Fibroblast of lung (primary cell): Measurements from ENCODE around the gene NDC1. TPM values are rescaled to one million over a fixed set of nuclear protein-coding genes. Genes with fewer than 3 reads are reported as not detected.

Source experiments
- DNase-seq, 2 donors: peaks; one replicate each; pipeline versions ENCODE4 v3.0.0 to v3.0.0-alpha.2; 2010; ENCODE audit warnings: low read depth in 2 of 2
- H2AFZ ChIP-seq: 2 replicates; pipeline ENCODE4 v1.5.1; 2012; ENCODE audit warnings: low read length, control low read depth, inconsistent platforms
- H3K27ac ChIP-seq: 2 replicates; pipeline ENCODE4 v1.5.1; 2011; ENCODE audit warnings: low read length, control low read depth; ENCODE audit not compliant: insufficient read depth
- H3K27me3 ChIP-seq: 2 replicates; pipeline ENCODE4 v1.5.1; 2011; ENCODE audit warnings: mild to moderate bottlenecking, low read length; ENCODE audit not compliant: control insufficient read depth, insufficient read depth
- H3K36me3 ChIP-seq: 2 replicates; pipeline ENCODE4 v1.5.1; 2011; ENCODE audit warnings: low read length; ENCODE audit not compliant: control insufficient read depth, insufficient read depth
- H3K4me1 ChIP-seq: 2 replicates; pipeline ENCODE4 v1.5.1; 2011; ENCODE audit warnings: low read length; ENCODE audit not compliant: control insufficient read depth, insufficient read depth; ENCODE audit errors: extremely low read depth
- H3K4me2 ChIP-seq: 2 replicates; pipeline ENCODE4 v1.5.1; 2011; ENCODE audit warnings: low read length, control low read depth; ENCODE audit not compliant: insufficient read depth; ENCODE audit errors: extremely low read depth
- H3K4me3 ChIP-seq, 4 experiments: fragments of 200-600 bp in 1 of 4; sonication (generic) in 1 of 4; replicated peaks in 1 of 4; 2 replicates each; pipeline ENCODE4 v1.5.1; 2011 to 2016; ENCODE audit warnings: low read length in 4 of 4, low read depth in 3 of 4, mild to moderate bottlenecking in 3 of 4, control low read depth in 2 of 4, inconsistent platforms in 1 of 4, mixed read lengths in 1 of 4; ENCODE audit not compliant: insufficient read depth in 1 of 4; ENCODE audit errors: control extremely low read depth in 1 of 4
- H3K79me2 ChIP-seq: 2 replicates; pipeline ENCODE4 v1.5.1; 2012; ENCODE audit warnings: mild to moderate bottlenecking, low read length, inconsistent platforms; ENCODE audit not compliant: control insufficient read depth, insufficient read depth
- H3K9ac ChIP-seq: 2 replicates; pipeline ENCODE4 v1.5.1; 2011; ENCODE audit warnings: mild to moderate bottlenecking, low read length, control low read depth; ENCODE audit not compliant: insufficient read depth
- H3K9me3 ChIP-seq: 2 replicates; pipeline ENCODE4 v1.5.1; 2012; ENCODE audit warnings: low read depth, low read length; ENCODE audit not compliant: control insufficient read depth, insufficient read depth
- H4K20me1 ChIP-seq: 2 replicates; pipeline ENCODE4 v1.5.1; 2011; ENCODE audit warnings: low read length; ENCODE audit not compliant: control insufficient read depth, insufficient read depth; ENCODE audit errors: extremely low read depth
- CTCF ChIP-seq, 2 donors: IDR thresholded peaks in 1 of 2; conservative IDR thresholded peaks in 1 of 2; 1 replicate in 1 of 2; 2 replicates in 1 of 2; pipeline ENCODE4 v1.5.1; 2011 to 2012; ENCODE audit warnings: low read length in 2 of 2, control low read depth in 1 of 2, inconsistent platforms in 1 of 2, low read depth in 1 of 2, mild to moderate bottlenecking in 1 of 2
- EZH2 ChIP-seq: IDR thresholded peaks from 2 replicates; pipeline ENCODE4 v1.5.1; 2012; ENCODE audit warnings: low read length, control low read depth, mild to moderate bottlenecking; ENCODE audit errors: missing control alignments
- polyA plus RNA-seq, 2 donors: library from polyadenylated mRNA; depleted of rRNA in 1 of 2; stranded (reverse) in 1 of 2; unstranded in 1 of 2; fragments of >200 nt; gene quantifications; 2 replicates each; pipeline ENCODE4 v1.2.1, GENCODE V29; 2011 to 2012; ENCODE audit warnings: missing spikeins in 1 of 2
- total RNA-seq: library from RNA; depleted of rRNA; stranded (reverse); fragments of >200 nt; gene quantifications from 2 replicates; pipeline ENCODE4 v1.2.1, GENCODE V29; 2014

NDC1 gene
- total and polyA plus RNA-seq, 2 donors (not counting 1 experiment from before 2014, with no cell fraction given): 11.6 to 14.3 TPM

- no peak overlapping the region for H3K27ac ChIP-seq
- peaks cover 12% of the 10 kb centered on the region for H3K4me1 ChIP-seq
- H3K79me2 ChIP-seq: no peaks in the 10 kb centered on the region
- H3K9me3 ChIP-seq: no peaks in the 10 kb centered on the region
- H3K4me3 ChIP-seq: no peak overlapping the region
- H3K9ac ChIP-seq: no peak overlapping the region
- no peaks in the 10 kb centered on the region for H3K27me3 ChIP-seq
- no peak overlapping the region for H2AFZ ChIP-seq
- H4K20me1 ChIP-seq: no peaks in the 10 kb centered on the region
- no peaks in the 10 kb centered on the region for H3K36me3 ChIP-seq
- DNase-seq: no peak
- TF ChIP-seq EZH2 (no peak), CTCF (conservative IDR thresholded peaks at IDR 0.05 in 1 of 2, IDR thresholded peaks at IDR 0.05 in 1 of 2; ENCODE audit: low read depth in 1 of 2, low read length in 2 of 2) (no peak)
- H3K4me2 ChIP-seq: no peak overlapping the region
Measured at GRCh38 chr1:53730224-53730865, 107.8 kb downstream of the NDC1 start.

- Histone ChIP-seq H3K27ac (no peak overlapping the region), H2AFZ (no peak overlapping the region), H3K9ac (no peak overlapping the region), H3K4me1 (peaks cover 7% of the 10 kb centered on the region), H3K9me3 (no peaks in the 10 kb centered on the region), H3K36me3 (no peaks in the 10 kb centered on the region), H4K20me1 (no peaks in the 10 kb centered on the region), H3K4me2 (no peak overlapping the region), H3K4me3 (no peak overlapping the region), H3K27me3 (no peaks in the 10 kb centered on the region), H3K79me2 (no peaks in the 10 kb centered on the region)
- TF ChIP-seq CTCF (conservative IDR thresholded peaks at IDR 0.05 in 1 of 2, IDR thresholded peaks at IDR 0.05 in 1 of 2; ENCODE audit: low read depth in 1 of 2, low read length in 2 of 2) (no peak), EZH2 (no peak)
- no peak for DNase-seq
Measured at GRCh38 chr1:53729456-53730223, 108.5 kb downstream of the NDC1 start.

DNA sequence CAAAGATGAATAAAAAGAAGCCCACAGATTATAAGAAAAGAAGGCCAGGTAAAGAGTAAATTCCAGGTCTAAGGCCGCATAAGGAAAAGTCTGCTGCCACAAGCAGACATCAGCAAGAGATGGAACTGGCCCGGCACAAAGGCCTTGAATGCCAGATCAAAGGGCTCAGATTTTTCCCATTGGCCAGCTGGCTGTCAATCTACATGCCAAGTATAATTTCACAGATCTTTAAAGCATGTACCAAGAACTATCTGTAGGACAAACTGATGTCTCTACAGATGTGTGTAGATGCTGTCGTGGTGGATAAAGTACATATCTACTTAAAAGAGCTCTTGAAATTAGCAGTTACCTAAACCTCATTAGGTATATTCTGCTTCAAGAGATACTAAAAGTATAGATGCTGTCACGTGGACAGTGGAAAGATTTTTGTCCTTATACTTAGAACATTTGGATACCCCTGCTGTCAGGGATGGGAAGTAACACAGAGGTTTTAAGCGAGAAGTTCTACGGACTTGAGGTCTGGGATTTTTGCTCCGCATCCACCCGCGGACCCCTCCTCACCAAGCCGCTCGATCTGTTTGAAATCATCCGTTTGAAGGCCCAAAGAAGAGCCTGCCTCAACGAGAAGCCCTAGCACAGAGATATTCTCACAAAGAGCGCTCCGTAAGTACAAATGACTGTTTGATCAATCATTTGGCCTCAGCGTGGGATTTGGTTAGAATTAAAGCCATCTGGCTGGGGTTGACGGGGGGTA lies 109.2 kb downstream of the NDC1 start:
- H3K9me3 ChIP-seq: no peaks in the 10 kb centered on the region
- H3K27ac ChIP-seq: no peak overlapping the region
- no peak overlapping the region for H3K9ac ChIP-seq
- H3K27me3 ChIP-seq: no peaks in the 10 kb centered on the region
- TF ChIP-seq CTCF (conservative IDR thresholded peaks at IDR 0.05 in 1 of 2, IDR thresholded peaks at IDR 0.05 in 1 of 2; ENCODE audit: low read depth in 1 of 2, low read length in 2 of 2): no peak
- TF ChIP-seq EZH2: no peak
- H3K79me2 ChIP-seq: no peaks in the 10 kb centered on the region
- DNase-seq: no peak
- H2AFZ ChIP-seq: no peak overlapping the region
- H3K36me3 ChIP-seq: no peaks in the 10 kb centered on the region
- H3K4me3 ChIP-seq: no peak overlapping the region
- no peak overlapping the region for H3K4me2 ChIP-seq
- no peaks in the 10 kb centered on the region for H4K20me1 ChIP-seq
- H3K4me1 ChIP-seq: peaks cover 4% of the 10 kb centered on the region
